HG03571 (cell line): ENCODE results near the gene NPEPL1.

Source experiments
- ATAC-seq: cut with Tn5 transposase; IDR thresholded peaks from one replicate; pipeline ENCODE4 v1.9.1; 2021; ENCODE audit not compliant: unreplicated experiment

The NPEPL1 gene

DNA sequence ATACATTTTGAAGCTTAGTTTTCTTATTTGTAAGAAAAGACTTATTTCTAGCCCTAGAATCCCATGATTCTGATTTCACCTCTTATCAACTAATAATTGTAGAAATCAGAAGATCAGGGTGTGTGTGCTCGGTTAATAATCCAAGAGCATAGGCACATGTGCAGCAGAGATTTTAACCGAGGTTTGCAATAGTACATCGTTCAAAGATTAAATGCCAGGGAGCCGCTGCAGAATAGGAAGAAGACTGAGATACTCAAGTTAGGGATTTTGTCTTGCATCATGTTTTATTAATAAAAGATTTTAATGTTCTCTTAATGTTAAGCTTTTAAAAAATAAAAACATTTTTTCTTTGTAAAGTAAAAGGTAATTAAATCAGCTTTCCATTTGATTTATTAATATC, 34.6 kb upstream of the NPEPL1 start:
- no peak for ATAC-seq

- ATAC-seq: no peak
Measured at GRCh38 chr20:58658760-58659159, 33.8 kb upstream of the NPEPL1 start.

- no peak for ATAC-seq
Measured at GRCh38 chr20:58659841-58660240, 32.8 kb upstream of the NPEPL1 start.

DNA sequence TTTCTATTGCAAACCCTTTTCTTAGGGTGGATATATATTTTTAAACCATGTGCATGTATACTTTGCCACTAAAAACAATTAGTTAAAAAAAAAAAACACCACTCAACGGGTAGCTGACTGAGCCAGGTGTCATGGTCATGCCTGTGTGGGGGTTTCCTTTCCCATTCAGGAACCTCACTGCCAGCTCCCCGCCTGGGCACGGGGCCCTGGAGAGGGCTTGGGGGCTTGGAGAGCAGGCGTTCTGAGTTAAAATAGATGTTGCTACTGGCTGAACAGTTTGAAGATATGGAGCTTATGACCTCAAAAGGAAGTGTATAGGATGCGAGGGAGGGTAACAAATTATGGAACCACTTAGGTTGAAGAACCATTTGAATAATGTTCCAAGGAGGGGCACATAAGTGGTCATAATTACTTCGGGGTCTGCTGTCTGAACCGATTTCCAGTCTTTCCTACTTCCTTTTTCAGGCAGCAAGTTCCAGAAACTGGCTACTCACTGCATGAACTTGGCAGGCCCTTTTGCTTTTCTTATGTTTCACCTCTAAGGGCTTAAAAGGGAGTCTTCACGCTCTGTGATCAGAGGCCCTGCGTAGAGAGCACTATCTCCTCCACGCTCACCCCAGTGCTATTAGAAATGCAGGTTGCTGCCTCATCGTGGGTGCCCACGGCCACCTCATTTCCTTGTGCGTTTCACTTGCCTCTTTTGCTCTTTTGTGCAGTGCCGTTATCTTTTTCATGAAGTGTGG, 31.6 kb upstream of the NPEPL1 start:
- ATAC-seq: no peak

GRCh38 chr20:58661598-58662473, 30.8 kb upstream of the NPEPL1 start:
- ATAC-seq: no peak

- ATAC-seq: no peak
Measured at GRCh38 chr20:58664331-58664730, 28.3 kb upstream of the NPEPL1 start.

GRCh38 chr20:58664883-58665282, 27.7 kb upstream of the NPEPL1 start:
- ATAC-seq: no peak

- no peak for ATAC-seq
Measured at GRCh38 chr20:58665606-58666005, 27.0 kb upstream of the NPEPL1 start.

DNA sequence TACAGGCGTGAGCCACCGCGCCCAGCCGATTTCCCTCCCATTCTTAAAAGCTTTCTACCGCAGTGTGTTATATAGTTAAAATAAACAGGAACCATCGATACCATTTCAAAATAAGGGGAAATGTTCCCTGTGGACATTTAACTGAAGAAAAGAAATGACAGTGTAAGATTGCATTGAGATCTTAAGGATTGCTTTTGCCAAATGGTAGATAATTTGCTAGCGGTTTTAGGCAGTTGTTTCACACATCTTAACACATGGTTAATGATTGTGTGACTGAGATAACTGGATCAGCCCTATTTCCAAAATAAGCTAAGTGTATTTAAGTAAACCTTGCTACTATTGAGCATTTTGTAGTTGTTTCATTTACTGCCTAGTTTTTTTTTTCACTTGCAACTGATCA, 25.9 kb upstream of the NPEPL1 start:
- ATAC-seq: no peak

GRCh38 chr20:58667975-58668374, 24.6 kb upstream of the NPEPL1 start:
- ATAC-seq: no peak

DNA sequence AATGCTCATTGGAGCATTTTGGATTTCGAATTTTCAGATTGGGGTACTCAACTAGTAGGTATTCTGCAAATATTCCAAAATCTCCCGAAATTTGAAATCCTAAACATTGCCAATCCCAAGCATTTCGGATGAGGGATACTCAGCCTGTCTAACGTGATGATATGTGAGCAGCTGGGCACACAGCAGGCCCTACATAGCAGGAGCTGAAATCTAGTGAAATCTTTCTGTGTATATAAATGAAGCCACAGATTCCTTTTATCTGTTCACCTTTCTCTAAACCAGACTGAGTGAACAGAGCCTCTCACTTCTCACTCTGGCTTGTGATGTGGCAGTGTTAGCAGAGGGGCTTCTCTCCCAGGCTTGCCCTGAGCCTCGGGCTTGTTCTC, 23.7 kb upstream of the NPEPL1 start:
- ATAC-seq: no peak

- peak; percentile 75 for ATAC-seq
Measured at GRCh38 chr20:58669287-58670006, 23.2 kb upstream of the NPEPL1 start.

DNA sequence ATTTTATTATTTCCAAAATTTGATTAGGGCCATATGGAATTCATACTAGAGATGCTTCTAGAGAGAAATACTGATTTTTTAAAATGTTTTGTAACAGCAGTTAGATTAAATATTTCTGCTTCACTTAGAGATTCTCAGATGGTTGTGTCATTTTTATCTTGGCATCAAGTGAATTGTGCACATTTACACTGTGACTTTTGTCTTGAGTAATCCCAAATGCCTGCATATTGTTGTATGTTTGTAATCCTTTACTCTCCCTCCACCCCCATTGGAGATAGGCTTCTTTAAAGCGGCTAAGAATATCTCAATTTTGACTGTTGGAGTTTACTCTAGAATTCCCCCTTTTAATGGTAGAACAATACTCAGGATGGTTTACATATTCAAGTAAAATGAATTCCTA, 22.5 kb upstream of the NPEPL1 start:
- ATAC-seq: no peak

DNA sequence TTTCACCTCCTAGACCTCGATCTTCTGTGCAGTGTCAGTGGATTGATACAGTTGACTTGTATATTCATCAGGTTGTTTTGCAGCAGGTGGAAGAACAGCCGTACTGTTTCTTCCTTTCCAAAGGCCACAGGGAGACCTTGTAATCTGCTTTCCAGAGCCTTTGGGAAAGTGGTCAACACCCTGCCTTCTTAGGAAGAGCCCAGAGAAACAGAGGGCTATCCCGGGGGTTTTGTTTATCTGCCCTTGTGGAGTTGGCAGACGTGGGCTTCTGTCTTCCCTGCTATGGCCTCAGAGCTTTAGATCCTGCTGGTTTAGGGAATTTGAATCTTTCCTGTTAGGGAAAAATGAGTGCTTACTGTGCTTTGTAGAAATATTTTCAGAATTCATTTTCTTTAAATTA, 21.9 kb upstream of the NPEPL1 start:
- ATAC-seq: no peak

DNA sequence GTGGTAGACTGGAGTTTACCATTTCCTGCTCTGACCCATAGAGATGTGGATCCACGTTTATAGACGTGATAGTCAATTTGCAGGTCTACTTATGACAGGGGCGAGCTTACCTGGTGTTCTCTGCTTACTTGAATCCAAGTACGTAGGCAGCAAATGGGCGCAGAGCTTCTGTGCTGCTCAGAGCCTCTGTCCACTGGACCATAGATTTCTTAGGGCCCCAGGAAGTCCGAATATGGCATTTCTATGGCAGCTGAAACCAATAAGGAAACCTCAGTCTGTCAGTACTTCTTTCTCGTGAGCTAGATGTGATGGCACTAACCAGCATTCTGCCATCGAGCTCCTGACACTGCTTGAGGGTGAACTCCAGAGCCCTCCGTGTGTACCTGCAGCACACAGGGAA, 19.5 kb upstream of the NPEPL1 start:
- no peak for ATAC-seq

- ATAC-seq: no peak
Measured at GRCh38 chr20:58675146-58675584, 17.4 kb upstream of the NPEPL1 start.

DNA sequence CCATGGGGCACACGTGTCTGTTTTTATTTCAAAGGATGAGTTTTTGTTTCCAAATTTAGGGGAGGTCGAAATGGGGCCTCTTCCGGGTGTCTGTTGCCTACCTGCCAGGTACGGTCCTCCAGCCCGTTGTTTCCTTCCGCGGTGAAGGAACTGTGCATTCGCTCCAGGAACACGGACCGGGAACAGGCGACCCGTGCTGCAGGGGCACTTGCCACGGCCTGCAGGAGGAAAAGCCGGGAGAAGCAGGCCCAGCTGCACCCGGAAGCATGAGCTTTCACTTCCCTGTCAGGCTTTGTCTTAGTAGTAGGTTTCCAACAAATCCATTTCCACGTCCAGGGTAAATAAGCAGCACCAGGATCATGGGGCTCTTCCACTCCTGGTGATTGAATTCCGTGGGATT, 17.0 kb upstream of the NPEPL1 start:
- no peak for ATAC-seq

DNA sequence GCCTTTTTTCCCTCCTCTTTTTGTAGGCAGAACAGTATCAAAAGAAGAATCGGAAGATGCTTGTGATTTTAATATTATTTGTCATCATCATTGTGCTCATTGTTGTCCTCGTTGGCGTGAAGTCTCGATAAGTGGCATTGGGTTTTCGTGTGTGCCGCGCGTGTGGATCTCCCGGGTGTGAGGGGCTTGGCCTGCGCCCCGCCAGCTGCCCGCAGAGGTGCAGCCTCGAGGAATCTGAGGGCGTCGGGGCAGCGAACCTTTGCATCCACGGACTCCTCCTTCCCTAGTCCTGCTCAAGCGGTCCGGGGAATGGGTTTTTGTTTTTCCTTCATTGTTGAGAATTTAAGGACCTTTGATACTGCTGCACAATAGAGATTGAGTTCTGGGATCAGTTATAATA, 16.4 kb upstream of the NPEPL1 start:
- no peak for ATAC-seq

DNA sequence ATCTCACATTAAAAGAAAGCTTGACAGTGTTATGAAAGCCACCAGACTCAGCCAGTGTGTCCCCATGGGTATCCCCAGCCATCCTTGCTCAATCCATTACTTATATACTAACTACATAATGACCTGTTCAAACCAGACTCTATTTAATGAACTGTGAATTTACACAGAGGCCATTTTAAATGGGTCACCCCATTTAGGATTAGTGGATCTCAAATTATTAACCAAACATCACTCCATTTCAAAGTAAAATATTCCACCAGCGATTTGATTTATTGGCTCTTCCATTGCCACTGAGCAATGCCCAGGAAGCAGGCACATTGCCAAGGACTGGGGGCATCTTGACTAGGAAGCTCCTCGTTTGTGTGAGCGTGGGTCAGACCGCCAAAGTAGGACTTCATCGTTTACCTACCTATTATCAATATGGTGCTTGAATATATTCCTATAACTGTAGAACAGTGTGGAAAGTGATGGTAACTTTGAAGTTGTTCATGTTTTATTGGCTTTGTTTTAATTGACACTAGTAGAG, 15.5 kb upstream of the NPEPL1 start:
- no peak for ATAC-seq

GRCh38 chr20:58677808-58678207, 14.8 kb upstream of the NPEPL1 start:
- ATAC-seq: no peak

- ATAC-seq: no peak
Measured at GRCh38 chr20:58678806-58679205, 13.8 kb upstream of the NPEPL1 start.
